GM19397 (cell line): ENCODE data around the gene RND1.
"Not testable (repeated sequence)": the region's sequence is repeated elsewhere in the genome, so short reads cannot be mapped to it uniquely, and the experiment has no call there.

Source experiments
- ATAC-seq: cut with Tn5 transposase; IDR thresholded peaks from one replicate; pipeline ENCODE4 v1.9.1; 2021; ENCODE audit warnings: mild to moderate bottlenecking, moderate library complexity; ENCODE audit not compliant: unreplicated experiment

The RND1 gene

GRCh38 chr12:48865281-48866051 lies at the start of gene RND1:
Gene RND1, minus strand, starts transcription at chr12:48865870. Its CDS starts 103 bp downstream, at chr12:48865767.
- peak; percentile 86 for ATAC-seq

GRCh38 chr12:48910196-48910595 lies 44.5 kb upstream of the RND1 start:
- no peak for ATAC-seq

- not testable (repeated sequence) for ATAC-seq
These were observed 44.0 kb upstream of the RND1 start for GRCh38 chr12:48909698-48910097.

GRCh38 chr12:48907245-48907644 lies 41.6 kb upstream of the RND1 start:
- no peak for ATAC-seq

- ATAC-seq: peak; percentile 55
These were observed 38.3 kb upstream of the RND1 start for GRCh38 chr12:48903982-48904411.

GRCh38 chr12:48903363-48903981 lies 37.8 kb upstream of the RND1 start:
- no peak for ATAC-seq

GRCh38 chr12:48901278-48901677 lies 35.6 kb upstream of the RND1 start:
- ATAC-seq: no peak

GRCh38 chr12:48899651-48900050 lies 34.0 kb upstream of the RND1 start:
- ATAC-seq: no peak

- no peak for ATAC-seq
These were observed 28.6 kb upstream of the RND1 start for GRCh38 chr12:48894271-48894670.

- peak; percentile 63 for ATAC-seq
These were observed 25.2 kb upstream of the RND1 start for GRCh38 chr12:48890657-48891418.

GRCh38 chr12:48889679-48890078 lies 24.0 kb upstream of the RND1 start:
- no peak for ATAC-seq

- ATAC-seq: no peak
These were observed 17.9 kb upstream of the RND1 start for GRCh38 chr12:48883305-48884161.

GRCh38 chr12:48882972-48883304 lies 17.3 kb upstream of the RND1 start:
- no peak for ATAC-seq

GRCh38 chr12:48882315-48882687 lies 16.6 kb upstream of the RND1 start:
- no peak for ATAC-seq

- ATAC-seq: no peak
These were observed 16.1 kb upstream of the RND1 start for GRCh38 chr12:48881686-48882314.

GRCh38 chr12:48880647-48881046 lies 15.0 kb upstream of the RND1 start:
- ATAC-seq: no peak

- no peak for ATAC-seq
These were observed 12.9 kb upstream of the RND1 start for GRCh38 chr12:48878548-48878947.

GRCh38 chr12:48875944-48876515 lies 10.4 kb upstream of the RND1 start:
- no peak for ATAC-seq

GRCh38 chr12:48873534-48873933 lies 7.9 kb upstream of the RND1 start:
- ATAC-seq: not testable (repeated sequence)

- no peak for ATAC-seq
These were observed 7.4 kb upstream of the RND1 start for GRCh38 chr12:48873096-48873495.
